Ammon's horn (tissue), 1 donor: ENCODE measurements around the gene GPR137B.

Source experiments
- DNase-seq: peaks from one replicate; pipeline ENCODE4 v3.0.0-alpha.2; 2016; ENCODE audit warnings: low spot score

Gene GPR137B

GRCh38 chr1:236201786-236202185 lies 59.4 kb downstream of the GPR137B start:
- DNase-seq, result no peak

DNA sequence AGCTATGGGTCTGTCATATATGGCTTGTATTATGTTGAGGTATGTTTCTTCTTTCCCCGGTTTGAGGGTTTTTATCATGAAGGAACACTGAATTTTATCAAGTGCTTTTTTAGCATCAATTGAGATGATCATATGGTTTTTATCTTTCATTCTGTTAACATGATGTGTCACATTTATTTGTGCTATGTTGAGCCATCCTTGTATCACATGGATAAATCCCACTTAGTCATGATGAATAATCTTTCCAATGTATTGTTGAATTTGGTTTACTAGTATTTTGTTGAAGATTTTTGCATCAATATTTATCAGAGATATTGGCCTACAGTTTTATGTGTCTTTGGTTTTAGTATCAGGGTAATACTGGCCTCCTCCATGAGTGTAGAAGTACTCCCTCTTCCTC lies 61.7 kb downstream of the GPR137B start:
- no peak for DNase-seq

DNA sequence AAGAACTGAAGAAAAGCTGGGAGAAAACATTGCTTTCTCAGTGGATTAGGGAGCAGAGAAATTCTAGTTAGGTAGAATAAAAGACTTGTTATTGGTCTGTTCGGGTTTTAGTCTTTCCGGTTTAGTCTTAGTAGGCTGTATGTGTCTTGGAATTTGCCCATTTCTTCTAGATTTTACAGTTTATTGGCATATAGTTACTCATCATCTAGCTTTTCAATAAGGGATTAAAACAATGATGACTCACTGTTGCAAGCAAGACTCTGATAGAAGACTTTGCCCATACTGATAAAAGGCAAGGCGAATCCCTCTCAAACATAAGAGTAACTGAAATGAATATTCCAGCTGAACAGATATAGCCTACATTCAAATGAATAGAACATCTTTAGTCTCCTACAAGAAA lies 62.3 kb downstream of the GPR137B start:
- DNase-seq, result no peak

DNA sequence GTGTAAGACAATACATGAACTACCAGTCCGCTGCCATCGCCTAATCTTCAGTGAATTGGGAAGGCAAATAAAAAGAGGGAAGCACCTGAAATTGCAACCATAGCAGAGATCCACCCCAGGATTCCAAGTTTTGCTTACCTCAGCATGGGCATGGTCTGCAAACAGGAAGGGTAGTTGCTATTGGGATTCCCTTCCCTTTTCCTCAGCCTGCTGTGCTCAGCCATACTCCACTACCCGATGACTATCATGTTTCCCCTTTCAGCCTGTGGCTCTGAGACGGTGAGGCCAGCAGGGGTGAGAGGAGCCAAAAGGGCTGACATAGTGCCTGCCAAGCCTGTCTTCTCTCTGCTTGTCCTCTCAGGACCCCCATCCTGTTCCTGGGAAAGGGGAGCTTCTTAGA lies 64.2 kb downstream of the GPR137B start:
- DNase-seq, result peak; percentile 59

- DNase-seq, result peak; percentile 17
Measured at GRCh38 chr1:236207121-236207520, 64.8 kb downstream of the GPR137B start.

DNA sequence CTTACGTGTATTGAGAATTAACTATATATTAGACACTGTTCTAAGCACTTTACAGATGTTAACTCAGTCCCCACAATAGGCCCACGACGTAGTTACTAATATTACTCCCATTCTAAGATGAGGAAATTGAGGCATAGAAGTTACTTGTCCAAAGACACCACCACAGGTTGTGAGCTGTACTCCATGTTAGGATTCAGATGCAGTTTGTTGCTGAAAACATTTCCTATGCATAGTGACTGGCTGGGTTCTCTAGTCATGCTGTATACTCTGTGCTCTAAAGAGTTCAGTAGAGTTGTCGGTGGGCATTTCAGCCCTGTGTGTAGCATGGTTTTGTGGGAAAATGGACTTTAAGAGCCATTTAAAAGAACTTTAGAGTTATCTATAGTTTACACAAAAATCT lies 65.2 kb downstream of the GPR137B start:
- no peak for DNase-seq

DNA sequence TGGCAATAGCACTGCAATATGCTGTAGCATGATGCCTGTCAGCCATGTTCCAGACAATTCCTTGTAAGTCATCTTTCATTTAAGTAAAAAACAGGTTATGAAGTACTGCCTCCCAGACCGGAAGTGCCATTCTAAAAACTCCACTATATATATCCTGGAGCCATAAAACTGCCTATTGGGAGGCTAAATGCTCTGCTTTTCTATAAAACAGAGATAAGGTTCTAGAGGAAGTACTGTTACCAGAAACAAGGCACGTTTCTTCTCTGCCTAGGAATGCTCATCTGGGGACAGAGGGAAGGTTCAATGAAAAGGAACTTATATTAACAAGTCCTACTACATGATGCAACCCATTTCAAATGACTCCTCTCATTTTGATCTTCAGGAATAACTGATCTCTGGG lies 66.8 kb downstream of the GPR137B start:
- no peak for DNase-seq

GRCh38 chr1:236209713-236210112 lies 67.4 kb downstream of the GPR137B start:
- DNase-seq, result no peak

GRCh38 chr1:236211815-236212214 lies 69.5 kb downstream of the GPR137B start:
- DNase-seq, result no peak

DNA sequence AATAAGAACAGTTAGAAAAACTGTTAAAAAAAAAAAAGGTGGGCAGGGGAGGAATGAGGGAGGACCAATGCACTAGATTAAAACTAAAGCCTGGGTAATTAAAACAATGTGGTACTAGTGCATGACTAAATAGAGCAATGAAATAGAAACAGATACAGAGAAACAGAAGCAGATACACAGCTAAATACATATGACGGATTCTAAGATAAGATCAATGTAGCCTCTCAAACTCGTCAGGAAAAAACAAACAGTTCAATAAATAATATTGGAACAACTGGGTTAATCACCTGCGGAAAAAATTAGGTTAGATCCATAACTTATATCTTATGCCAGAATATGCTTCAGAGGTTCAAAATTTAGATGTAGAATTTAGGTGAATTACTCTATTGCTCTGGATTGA lies 71.2 kb downstream of the GPR137B start:
- no peak for DNase-seq

DNA sequence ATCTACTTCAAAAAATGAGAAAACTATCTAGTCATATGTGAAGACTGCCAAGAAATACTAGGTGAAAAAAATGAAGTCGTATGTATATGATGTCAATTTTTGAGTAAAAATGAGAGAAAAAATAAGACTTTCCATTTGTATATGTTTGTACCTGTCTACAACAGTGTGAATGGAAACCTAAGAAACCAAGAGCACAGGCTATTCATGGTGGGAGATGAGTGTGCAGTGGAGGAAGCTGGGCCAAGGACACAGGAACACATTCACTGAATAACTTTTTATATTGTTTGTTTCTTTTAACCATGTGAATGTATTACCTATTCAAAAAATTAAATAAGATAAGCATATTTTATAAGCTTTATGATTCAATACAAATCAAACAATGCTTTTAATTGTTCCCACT lies 72.4 kb downstream of the GPR137B start:
- no peak for DNase-seq

- no peak for DNase-seq
Measured at GRCh38 chr1:236220473-236220872, 78.1 kb downstream of the GPR137B start.

DNA sequence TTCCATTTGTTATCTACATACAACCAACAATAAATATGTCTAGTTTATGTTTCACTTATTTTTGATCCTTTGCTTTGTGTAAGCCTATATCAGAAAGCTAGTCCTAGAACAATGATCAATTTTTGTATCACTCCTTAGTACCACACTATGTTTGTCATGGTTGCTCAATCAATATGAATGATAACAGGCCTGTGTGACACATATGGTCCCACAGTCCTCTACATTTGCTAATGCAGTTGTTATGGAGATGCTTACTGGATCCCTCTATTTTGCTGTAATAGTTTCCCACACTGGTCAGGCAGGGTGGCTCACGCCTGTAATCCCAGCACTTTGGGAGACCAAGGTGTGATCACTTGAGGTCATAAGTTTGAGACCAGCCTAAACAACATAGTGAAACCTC lies 80.3 kb downstream of the GPR137B start:
- no peak for DNase-seq

GRCh38 chr1:236228411-236228810 lies 86.1 kb downstream of the GPR137B start:
- DNase-seq, result no peak

- DNase-seq, result no peak
Measured at GRCh38 chr1:236235116-236235515, 92.8 kb downstream of the GPR137B start.

DNA sequence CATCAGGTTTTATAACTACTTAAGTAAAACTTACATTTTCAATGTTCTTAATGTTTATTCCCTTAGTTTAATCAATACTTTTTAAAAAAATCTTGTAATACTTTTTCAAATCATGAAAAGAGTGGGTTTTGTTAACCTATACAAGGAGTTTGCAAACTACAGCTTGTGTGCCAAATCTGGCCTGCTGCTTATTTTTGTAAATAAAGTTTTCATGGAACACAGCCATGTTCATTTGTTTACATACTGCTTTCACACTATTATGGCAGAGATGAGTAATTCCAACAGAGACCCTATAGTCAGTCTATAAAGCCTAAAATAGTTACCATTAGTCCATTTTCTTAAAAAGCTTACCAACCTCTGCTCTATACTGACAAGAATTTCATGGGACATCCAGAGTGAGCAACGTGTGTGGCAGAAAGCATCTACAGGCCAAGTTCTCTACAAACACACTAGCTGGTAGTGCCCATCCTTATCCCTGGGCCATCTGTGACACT lies 96.8 kb downstream of the GPR137B start:
- no peak for DNase-seq

- DNase-seq, result no peak
Measured at GRCh38 chr1:236240675-236241074, 98.3 kb downstream of the GPR137B start.

- DNase-seq, result no peak
Measured at GRCh38 chr1:236242568-236242967, 100.2 kb downstream of the GPR137B start.

DNA sequence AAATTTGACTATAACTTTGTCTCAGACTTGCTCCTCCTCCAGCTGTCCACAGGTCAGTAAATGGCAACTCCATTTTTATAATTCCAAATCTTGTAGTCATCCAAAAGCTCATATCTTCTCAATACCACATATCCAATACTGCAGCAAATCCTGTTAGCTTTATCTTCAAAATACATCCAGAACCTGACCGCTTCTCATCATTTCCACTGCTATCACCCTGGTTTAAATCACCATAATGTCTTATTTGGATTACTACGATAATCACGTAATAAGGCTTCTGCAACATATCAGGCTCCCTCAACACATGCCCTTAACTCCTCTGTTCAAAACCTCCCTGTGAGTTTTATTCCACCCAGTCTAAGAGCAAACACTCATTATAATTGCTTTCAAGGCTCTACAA lies 104.9 kb downstream of the GPR137B start:
- no peak for DNase-seq

- DNase-seq, result no peak
Measured at GRCh38 chr1:236251587-236251986, 109.2 kb downstream of the GPR137B start.

- DNase-seq, result no peak
Measured at GRCh38 chr1:236253119-236253518, 110.8 kb downstream of the GPR137B start.

GRCh38 chr1:236253918-236254637 lies 111.7 kb downstream of the GPR137B start:
- DNase-seq, result no peak

GRCh38 chr1:236257216-236257615 lies 114.9 kb downstream of the GPR137B start:
- no peak for DNase-seq

DNA sequence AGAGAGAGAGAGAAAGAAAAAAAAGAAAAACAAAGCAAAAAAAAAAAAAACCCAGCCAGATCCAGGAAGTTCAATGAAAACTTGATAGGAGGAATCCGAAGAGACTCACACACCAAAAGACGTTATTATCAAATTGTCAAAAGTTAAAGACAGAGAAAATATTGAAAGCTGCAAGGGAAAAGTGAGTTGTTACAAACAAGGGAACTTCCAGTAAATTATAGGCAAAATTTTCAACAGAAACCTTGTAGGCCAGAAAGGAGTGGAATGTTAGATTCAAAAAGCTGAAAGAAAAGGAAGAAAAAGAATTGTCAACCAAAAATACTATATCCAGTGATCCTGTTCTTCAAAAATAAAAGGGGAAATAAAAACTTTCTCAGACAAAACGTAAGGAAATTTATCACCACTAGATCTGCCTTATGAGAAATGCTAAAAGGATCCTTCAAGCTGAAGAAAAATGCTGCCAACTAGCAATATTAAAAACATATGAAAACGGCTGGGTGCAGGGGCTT lies 115.8 kb downstream of the GPR137B start:
- no peak for DNase-seq
